NK-92 (cell line): Measurements from ENCODE around the gene ARID1B.
"Not testable (repeated sequence)": the region's sequence is repeated elsewhere in the genome, so short reads cannot be mapped to it uniquely, and the experiment has no call there.

Experiments
- DNase-seq: peaks from one replicate; lab custom pipeline; 2025; ENCODE audit not compliant: unreplicated experiment; lab: John Stamatoyannopoulos, UW

ARID1B gene

DNA sequence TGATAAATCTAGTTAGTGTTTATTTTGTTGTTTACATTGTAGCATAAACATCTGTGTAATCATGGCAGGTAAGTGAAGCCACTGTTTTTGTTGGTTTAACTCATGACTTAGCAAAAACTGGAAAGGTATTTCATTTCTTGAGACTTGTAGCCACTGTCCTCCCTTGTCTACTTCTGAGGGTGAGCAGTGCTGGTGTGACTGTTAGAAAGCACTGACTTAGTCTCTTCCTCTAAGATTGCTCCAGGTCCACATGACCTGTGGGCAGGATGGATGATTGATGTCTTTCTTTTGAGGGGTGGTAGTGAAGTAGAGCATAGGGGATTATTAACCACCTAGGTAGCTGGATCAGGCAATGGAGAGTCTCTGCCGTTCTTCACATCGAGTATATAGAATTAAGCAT, 203.8 kb downstream of the ARID1B start:
- DNase-seq: no peak

- DNase-seq: no peak
Measured at GRCh38 chr6:156982168-156982567, 205.0 kb downstream of the ARID1B start.

GRCh38 chr6:156982864-156983263, 205.7 kb downstream of the ARID1B start:
- DNase-seq: not testable (repeated sequence)

DNA sequence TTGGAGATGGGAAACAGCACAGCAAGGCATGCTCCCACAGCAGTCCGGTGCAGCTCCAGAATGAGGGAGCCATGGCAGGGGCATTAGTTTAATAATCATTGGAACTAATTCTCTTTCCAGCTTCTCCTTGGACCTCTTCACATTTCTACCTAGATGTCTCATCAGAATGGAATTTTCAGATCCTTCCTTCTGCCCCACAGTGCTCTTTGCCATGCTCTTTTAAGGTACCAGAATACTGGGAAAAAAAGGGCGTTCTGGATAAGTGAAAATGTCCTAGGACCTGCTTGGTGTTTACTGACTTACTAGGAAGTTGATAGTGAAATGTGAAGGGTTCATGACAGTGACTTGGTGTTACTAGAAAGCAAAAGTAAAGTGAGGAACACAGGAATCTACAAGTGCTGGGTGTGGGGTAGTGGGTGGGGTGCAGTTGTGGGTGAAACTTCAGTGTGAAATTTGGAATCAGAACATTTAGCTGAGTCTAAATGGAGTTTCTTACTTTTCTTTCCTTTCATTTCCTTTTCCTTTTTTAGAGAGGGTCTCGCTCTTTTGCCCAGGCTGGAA, 207.1 kb downstream of the ARID1B start:
- no peak for DNase-seq

- no peak for DNase-seq
Measured at GRCh38 chr6:156985309-156985708, 208.1 kb downstream of the ARID1B start.

GRCh38 chr6:156988276-156989158, 211.3 kb downstream of the ARID1B start:
- DNase-seq: no peak

GRCh38 chr6:156989159-156989806, 212.1 kb downstream of the ARID1B start:
- DNase-seq: no peak

DNA sequence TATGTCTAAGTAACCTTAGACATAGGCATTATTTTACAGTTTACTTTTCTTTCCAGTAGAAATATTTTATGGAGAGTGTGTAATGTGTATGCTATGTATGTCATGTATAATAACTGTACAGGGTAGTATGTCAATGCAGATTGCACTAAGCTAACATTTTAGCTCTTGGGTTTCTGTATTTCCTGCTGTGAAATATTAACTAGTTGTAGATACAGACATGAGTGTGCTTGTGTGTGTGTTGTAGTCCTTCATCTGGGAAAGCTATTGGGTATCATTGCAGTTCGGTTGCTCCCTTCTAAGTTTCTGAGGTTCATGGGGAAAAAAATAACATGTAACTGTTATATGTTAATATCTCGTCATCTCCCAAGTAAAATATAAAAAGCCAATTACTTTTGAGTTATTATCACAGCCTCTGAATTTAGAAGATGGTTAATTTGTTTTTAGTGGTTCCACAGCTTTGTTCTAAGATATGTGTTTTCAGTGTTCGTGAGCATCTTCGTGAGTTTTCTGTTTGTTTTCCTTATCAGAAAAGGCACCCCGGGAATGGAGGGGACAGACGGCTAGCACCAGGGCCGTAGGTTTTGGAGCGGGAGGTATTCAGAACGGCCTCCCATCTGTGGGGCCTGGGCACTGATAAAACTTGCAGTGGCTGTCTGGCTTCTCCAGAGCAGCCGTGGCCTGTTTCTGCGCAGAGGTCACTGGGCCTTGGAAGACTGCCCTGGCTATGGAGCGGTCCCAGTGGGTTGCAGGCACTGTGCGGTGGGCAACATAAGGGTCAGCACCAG, 215.0 kb downstream of the ARID1B start:
- DNase-seq: no peak

DNA sequence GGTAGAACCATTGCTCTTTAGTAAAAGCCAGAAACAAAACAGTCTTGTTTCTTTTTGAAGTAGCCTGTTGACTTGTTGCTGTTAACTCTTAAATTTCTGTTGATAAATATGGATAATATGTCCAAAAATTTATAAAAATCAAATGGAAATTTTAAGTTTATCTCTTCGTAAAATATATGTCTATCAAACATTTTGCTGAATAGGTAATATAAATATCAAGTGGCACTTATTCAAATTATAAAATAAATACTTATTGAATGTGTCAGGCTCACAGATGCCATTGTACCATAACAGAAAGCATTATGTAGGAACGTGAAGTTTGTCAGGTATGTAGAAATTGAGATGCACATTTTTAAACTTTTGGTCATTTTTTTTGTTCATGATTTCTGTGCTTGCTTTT, 216.5 kb downstream of the ARID1B start:
- DNase-seq: no peak

GRCh38 chr6:156994215-156995076, 217.3 kb downstream of the ARID1B start:
- no peak for DNase-seq

- DNase-seq: no peak
Measured at GRCh38 chr6:156995502-156995901, 218.3 kb downstream of the ARID1B start.

- no peak for DNase-seq
Measured at GRCh38 chr6:156996265-156996664, 219.1 kb downstream of the ARID1B start.

GRCh38 chr6:156998794-156999330, 221.7 kb downstream of the ARID1B start:
- no peak for DNase-seq

- no peak for DNase-seq
Measured at GRCh38 chr6:156999762-157000161, 222.6 kb downstream of the ARID1B start.

DNA sequence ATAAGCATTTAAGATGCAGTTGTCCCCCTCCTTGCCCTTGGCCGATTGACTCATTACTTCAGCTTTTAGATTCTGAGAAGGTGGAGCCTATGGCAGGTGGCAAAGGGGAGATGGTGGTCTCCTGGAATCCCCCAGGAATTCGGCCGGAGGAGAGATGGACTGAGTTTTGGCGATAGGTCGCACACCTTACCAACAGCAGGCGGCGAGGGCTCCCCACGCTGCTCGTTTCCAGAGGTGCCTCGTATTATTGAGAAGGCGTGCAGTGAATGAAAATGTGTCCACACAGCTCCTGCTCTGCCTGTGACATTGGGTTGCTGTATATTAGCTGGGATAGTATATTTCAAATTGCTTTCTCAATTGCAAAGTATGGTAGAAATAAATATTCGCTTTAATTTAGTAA, 224.5 kb downstream of the ARID1B start:
- DNase-seq: no peak

GRCh38 chr6:157002774-157003173, 225.6 kb downstream of the ARID1B start:
- DNase-seq: no peak

DNA sequence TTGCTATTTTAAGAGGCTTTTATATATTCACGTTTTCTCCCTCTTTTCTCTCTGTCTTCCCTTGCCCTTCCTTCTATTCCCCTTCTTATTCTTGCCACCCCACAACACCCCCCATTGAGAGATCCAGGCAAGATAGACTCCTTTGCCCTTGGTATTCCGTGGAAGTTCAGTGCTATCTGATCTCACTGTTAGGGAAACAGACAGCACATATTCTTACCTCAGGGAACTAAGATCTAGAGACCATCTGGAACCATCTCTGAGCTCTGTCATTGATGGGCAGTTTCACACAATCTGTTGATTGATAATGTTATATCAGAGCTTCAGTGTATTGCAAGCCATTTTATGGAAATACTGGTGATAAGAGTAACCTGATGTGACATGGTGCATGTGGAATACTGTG, 228.8 kb downstream of the ARID1B start:
- DNase-seq: no peak

GRCh38 chr6:157008568-157008967, 231.4 kb downstream of the ARID1B start:
- no peak for DNase-seq

- DNase-seq: no peak
Measured at GRCh38 chr6:157012355-157012754, 235.2 kb downstream of the ARID1B start.

DNA sequence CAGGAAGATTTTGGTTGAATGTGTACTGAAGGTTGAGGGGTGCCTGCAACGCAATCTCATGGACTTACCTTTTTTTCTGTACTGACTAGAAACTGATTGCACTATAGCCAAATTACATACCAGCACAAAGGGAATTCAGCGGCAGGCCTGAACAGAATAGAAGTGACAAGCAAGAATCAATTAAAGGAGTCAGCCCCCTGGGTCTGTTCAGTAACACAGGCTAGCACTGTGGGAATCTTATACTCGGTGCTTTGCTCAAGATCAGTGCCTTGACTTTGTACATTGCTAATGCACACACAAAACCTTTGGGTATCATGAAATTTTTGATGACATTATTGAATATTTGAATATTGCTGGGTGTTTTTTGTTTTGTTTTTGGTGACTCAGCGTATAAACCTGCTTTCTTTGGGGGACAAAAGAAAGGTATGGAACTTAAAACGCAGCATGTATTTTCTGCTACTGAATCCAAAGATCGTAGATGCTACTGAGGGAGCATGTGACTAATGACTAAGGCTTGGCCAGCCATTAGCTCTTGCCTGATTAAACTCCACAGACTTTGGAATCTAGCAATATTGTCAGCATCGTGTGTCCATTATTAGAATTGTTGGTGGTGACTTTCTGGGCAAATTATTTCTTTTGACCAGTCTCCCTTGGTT, 236.6 kb downstream of the ARID1B start:
- DNase-seq: no peak
